Thyroid gland (tissue), 4 donors: ENCODE results near the gene SMURF1. TPM values are rescaled to one million over a fixed set of nuclear protein-coding genes. Genes with fewer than 3 reads are reported as not detected.

Experiments used
- DNase-seq, 2 donors: peaks; one replicate each; pipeline ENCODE4 v3.0.0-alpha.2; 2019
- H3K27ac ChIP-seq, 3 donors: fragments of 200-600 bp; sonication (generic); 1 replicate in 2 of 3; 2 replicates in 1 of 3; pipeline ENCODE4 v1.5.1; 2016 to 2019; ENCODE audit warnings: mild to moderate bottlenecking in 1 of 3, moderate library complexity in 1 of 3
- H3K27me3 ChIP-seq: fragments of 200-600 bp; sonication (generic); one replicate; pipeline ENCODE4 v1.5.1; 2019
- H3K36me3 ChIP-seq, 2 donors: fragments of 200-600 bp; sonication (generic); one replicate each; pipeline ENCODE4 v1.5.1; 2016 to 2019
- H3K4me1 ChIP-seq, 2 donors: fragments of 200-600 bp; sonication (generic); one replicate each; pipeline ENCODE4 v1.5.1; 2017 to 2019
- H3K4me3 ChIP-seq, 3 donors: fragments of 200-600 bp; sonication (generic); replicated peaks in 1 of 3; 1 replicate in 2 of 3; 2 replicates in 1 of 3; pipeline ENCODE4 v1.5.1; 2016; ENCODE audit warnings: mild to moderate bottlenecking in 1 of 3
- H3K9me3 ChIP-seq: fragments of 200-600 bp; sonication (generic); one replicate; pipeline ENCODE4 v1.5.1; 2017
- POLR2A ChIP-seq, 2 donors: fragments of 450-650 bp; IDR thresholded peaks; one replicate each; pipeline ENCODE4 v1.6.1; 2017; ENCODE audit warnings: antibody characterized with exemption in 2 of 2, mild to moderate bottlenecking in 2 of 2, moderate library complexity in 1 of 2
- WGBS, 2 donors: methylation state at CpG; one replicate each; pipeline ENCODE4 v1.1.5; 2017; 5-methylcytosine and 5-hydroxymethylcytosine counted together
- intact Hi-C: fragments of 100-400 bp; cut with DNase I; formaldehyde crosslinking; loops from one replicate; pipeline ENCODE4 v1.15.1; 2023
- total RNA-seq, 4 donors: library from RNA; depleted of rRNA; stranded (reverse); fragments of >200 nt; gene quantifications; one replicate each; pipeline ENCODE4 v1.2.3, GENCODE V29; 2016
- TF ChIP-seq, protein P1 (sequence below), 6 experiments: fragments of 200-600 bp in 3 of 6; fragments of 450-650 bp in 3 of 6; sonication (generic) in 3 of 6; IDR thresholded peaks; one replicate each; pipeline ENCODE4 v1.5.1; 2016 to 2019; ENCODE audit warnings: antibody characterized with exemption in 6 of 6, mild to moderate bottlenecking in 2 of 6, inconsistent platforms in 1 of 6, moderate library complexity in 1 of 6

The SMURF1 gene
- total RNA-seq, 4 donors from 2014 or later = 13.9 to 20.6 (median 16.7) TPM

DNA sequence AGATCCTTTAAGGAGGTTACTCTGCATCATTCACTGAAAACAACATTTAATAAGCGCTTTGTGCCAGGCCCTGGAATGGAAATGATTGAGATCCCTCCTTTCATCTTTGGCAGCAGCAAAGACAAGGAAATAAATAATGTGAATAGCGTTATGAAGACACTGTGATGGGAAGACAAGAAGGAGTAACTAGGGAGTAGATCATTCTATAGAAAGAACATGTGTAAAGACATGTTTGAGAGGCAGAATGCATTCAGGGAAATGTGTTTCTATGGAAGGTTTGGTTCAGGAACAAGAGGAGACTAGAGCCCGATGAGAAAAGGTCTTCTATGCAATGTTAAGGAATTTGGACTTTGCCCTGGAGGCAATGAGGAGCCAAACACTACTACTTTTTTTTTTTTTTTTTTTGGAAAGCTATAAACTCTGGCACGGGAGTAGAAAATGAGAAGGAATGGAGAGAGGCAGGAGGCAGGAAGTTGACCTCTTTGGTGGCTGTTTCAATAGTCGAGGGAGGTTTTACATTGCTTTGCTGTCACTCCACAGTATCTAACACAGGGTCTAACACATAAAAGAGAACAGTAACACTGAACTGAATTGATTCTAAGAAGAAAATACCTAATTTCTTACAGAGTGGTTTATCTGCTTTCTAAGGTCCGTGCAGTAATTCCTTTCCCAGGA is 44.9 kb downstream of the SMURF1 start:
- DNase-seq = no peak
- H3K4me1 ChIP-seq = no peaks in the 10 kb centered on the region
- no peaks in the 10 kb centered on the region for H3K9me3 ChIP-seq
- intact Hi-C loops = no loop called here
- TF ChIP-seq POLR2A (IDR thresholded peaks at IDR 0.05) = no peak
- TF ChIP-seq, protein P1, sequence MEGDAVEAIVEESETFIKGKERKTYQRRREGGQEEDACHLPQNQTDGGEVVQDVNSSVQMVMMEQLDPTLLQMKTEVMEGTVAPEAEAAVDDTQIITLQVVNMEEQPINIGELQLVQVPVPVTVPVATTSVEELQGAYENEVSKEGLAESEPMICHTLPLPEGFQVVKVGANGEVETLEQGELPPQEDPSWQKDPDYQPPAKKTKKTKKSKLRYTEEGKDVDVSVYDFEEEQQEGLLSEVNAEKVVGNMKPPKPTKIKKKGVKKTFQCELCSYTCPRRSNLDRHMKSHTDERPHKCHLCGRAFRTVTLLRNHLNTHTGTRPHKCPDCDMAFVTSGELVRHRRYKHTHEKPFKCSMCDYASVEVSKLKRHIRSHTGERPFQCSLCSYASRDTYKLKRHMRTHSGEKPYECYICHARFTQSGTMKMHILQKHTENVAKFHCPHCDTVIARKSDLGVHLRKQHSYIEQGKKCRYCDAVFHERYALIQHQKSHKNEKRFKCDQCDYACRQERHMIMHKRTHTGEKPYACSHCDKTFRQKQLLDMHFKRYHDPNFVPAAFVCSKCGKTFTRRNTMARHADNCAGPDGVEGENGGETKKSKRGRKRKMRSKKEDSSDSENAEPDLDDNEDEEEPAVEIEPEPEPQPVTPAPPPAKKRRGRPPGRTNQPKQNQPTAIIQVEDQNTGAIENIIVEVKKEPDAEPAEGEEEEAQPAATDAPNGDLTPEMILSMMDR (IDR thresholded peaks at IDR 0.05) = no peak
- H3K27ac ChIP-seq = no peak overlapping the region
- no peaks in the 10 kb centered on the region for H3K27me3 ChIP-seq
- H3K4me3 ChIP-seq = no peak overlapping the region
- no peaks in the 10 kb centered on the region for H3K36me3 ChIP-seq
- 66 to 79% methylated on average over 6 of the region's 6 CpGs for WGBS, 2 donors

DNA sequence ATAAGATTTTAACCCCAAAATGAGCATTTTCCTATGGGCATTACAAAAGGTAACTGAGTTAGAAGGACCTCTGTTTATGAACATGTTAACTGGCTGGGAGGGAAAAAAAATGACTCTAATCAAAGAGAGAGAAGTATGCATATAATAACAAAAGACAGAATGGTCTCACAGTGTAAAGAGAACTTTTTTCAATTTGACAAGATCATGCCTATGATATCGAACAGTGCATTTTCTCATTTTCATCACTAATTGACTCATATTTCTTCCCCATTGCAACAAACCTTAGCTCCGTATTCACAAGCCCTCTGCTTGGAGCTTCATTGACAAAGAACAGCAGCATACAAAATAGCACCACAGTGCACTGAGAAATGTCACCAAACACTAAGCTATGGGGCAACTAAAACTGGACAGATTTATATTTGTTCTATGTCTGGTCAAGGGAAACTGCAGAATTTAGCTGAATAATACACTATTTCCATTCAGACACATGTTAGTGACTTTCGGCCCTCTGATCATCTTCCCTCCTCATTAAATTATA is 45.6 kb downstream of the SMURF1 start:
- no peaks in the 10 kb centered on the region for H3K27me3 ChIP-seq
- H3K4me1 ChIP-seq = no peaks in the 10 kb centered on the region
- no peaks in the 10 kb centered on the region for H3K9me3 ChIP-seq
- H3K4me3 ChIP-seq = no peak overlapping the region
- DNase-seq = no peak
- intact Hi-C loops = no loop called here
- no peak overlapping the region for H3K27ac ChIP-seq
- TF ChIP-seq, protein P1 (IDR thresholded peaks at IDR 0.05) = no peak
- no peak for TF ChIP-seq POLR2A (IDR thresholded peaks at IDR 0.05)
- no peaks in the 10 kb centered on the region for H3K36me3 ChIP-seq
- WGBS, 2 donors = 86 to 88% methylated on average over 3 of the region's 3 CpGs

DNA sequence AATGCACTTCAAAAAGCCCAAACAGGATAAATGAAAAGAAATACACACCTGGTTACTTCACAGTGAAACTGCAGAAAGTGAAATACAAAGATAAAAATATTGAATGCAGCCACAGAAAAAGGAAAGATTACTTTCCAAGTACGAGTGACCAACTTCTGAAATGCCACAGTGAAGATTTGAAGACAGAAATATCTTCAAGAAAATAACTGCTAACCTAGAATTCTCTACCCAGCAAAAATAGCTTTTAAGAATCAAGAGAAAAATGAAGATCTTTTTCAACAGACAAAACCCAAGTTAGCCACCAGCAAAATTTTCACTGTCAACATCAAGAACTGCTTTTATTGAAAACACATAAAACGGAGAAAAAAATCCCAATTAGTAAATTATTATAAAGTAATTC is 46.2 kb downstream of the SMURF1 start:
- no peak overlapping the region for H3K4me3 ChIP-seq
- no peak for DNase-seq
- no peaks in the 10 kb centered on the region for H3K36me3 ChIP-seq
- H3K4me1 ChIP-seq = no peaks in the 10 kb centered on the region
- H3K9me3 ChIP-seq = no peaks in the 10 kb centered on the region
- H3K27me3 ChIP-seq = no peaks in the 10 kb centered on the region
- TF ChIP-seq POLR2A (IDR thresholded peaks at IDR 0.05) = no peak
- TF ChIP-seq, protein P1 (IDR thresholded peaks at IDR 0.05) = no peak
- H3K27ac ChIP-seq = no peak overlapping the region
- WGBS, 2 donors = 92 to 94% methylated on average over 2 of the region's 2 CpGs
- intact Hi-C loops = no loop called here

DNA sequence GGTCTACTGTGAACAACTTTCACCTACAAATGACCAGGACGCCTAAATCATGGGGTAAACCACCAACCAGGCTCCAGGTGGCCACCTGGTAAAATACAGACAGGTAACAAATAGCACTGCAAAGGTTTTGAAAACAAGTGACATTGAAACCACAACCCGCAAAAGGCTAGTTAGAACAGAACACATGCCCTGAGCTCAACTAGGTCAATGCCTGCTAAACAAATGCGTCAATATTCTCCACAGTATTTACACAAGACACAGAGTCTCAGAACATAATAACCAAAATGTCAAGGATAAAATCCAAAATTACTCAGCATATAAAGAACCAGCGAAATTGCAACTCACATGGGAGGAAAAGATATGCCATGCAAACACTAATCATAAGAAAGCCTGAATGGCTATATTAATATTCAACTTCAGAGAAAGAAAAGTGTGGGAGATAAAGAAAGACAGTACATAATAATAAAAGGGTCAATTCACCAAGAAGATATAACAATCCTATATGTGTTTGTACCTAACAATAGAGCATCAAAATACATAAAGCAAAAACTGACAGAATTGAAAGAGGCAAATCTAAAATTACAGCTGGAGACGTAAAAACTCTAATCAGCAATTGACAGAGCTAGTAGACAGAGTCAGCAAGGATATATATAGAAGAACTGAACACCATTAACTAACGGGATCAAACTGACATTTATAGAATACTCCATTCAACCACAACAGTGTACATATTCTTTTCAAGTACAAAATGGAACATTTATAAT is 47.6 kb downstream of the SMURF1 start:
- H3K36me3 ChIP-seq = no peaks in the 10 kb centered on the region
- intact Hi-C loops = no loop called here
- H3K27ac ChIP-seq = no peak overlapping the region
- H3K9me3 ChIP-seq = no peaks in the 10 kb centered on the region
- no peak for DNase-seq
- H3K4me3 ChIP-seq = no peak overlapping the region
- 90% methylated on average over 6 of the region's 6 CpGs for WGBS, 2 donors
- no peaks in the 10 kb centered on the region for H3K27me3 ChIP-seq
- TF ChIP-seq POLR2A (IDR thresholded peaks at IDR 0.05) = no peak
- TF ChIP-seq, protein P1 (IDR thresholded peaks at IDR 0.05) = no peak
- H3K4me1 ChIP-seq = no peaks in the 10 kb centered on the region

DNA sequence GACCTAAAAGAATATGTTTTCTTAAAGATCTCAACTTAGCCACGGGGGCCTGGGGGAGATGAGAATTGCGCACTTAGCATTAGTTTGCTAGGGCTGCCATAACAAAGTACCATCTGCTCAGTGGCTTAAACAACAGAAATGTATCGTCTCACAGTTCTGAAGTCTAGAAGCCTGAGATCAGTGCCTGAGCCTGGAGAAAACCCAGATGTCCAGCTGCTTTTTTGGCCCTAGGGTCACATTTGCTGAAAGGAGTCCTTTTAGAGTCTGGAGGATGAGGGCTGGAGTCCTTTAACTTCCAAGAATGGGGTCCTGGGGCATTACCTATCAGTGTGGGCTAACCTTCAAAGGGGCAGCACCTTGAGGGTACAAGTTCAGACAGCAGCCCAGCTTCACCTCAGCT is 48.2 kb downstream of the SMURF1 start:
- TF ChIP-seq, protein P1 (IDR thresholded peaks at IDR 0.05) = no peak
- no peak for TF ChIP-seq POLR2A (IDR thresholded peaks at IDR 0.05)
- Histone ChIP-seq H3K27me3 (no peaks in the 10 kb centered on the region), H3K9me3 (no peaks in the 10 kb centered on the region), H3K27ac (no peak overlapping the region), H3K4me3 (no peak overlapping the region), H3K36me3 (no peaks in the 10 kb centered on the region), H3K4me1 (no peaks in the 10 kb centered on the region)
- intact Hi-C loops = no loop called here
- DNase-seq = no peak
- WGBS, 2 donors = 38 to 44% methylated on average over 3 of the region's 3 CpGs
